HepG2 (cell line): Measurements from ENCODE around the gene SLC17A9. TPM values are rescaled to one million over a fixed set of nuclear protein-coding genes. Genes with fewer than 3 reads are reported as not detected.

ENCODE experiments used
- ATAC-seq: fragments of 200-7000 bp; cut with Tn5 transposase; 3 replicates; pipeline ENCODE4 v1.9.1; 2020; ENCODE audit warnings: mild to moderate bottlenecking, moderate library complexity
- BruUV-seq: library from RNA; stranded (reverse); fragments of 400-500 nt; replicated peaks from 2 replicates; lab custom pipeline; 2021; lab: Mats Ljungman, UMichigan
- CTCF ChIA-PET: fragments of 300-600 bp; formaldehyde crosslinking; extraction: SDS; loops from one replicate; lab custom pipeline; 2021; ENCODE audit warnings: low total read pairs, inconsistent platforms, low intra/inter-chr PET ratio; lab: Yijun Ruan, JAX
- POLR2A ChIA-PET: fragments of 350-600 bp; sonication (Branson Sonifier 250); formaldehyde crosslinking; loops from one replicate; lab custom pipeline; 2020; ENCODE audit warnings: antibody characterized with exemption, inconsistent platforms; lab: Yijun Ruan, JAX
- DNase-seq: peaks from one replicate; pipeline ENCODE4 v3.0.0-alpha.2; 2015; ENCODE audit warnings: low spot score
- FAIRE-seq: peaks from 3 replicates; lab custom pipeline; 2011; peaks lifted over from hg19 to GRCh38; lab: Jason Lieb, UNC
- H2AFZ ChIP-seq: one replicate; pipeline ENCODE4 v1.6.1; 2011; ENCODE audit warnings: low read length, inconsistent platforms
- H3K27ac ChIP-seq: fragments of 300-600 bp; 3 replicates; pipeline ENCODE4 v1.8.0; 2011; ENCODE audit warnings: mixed run types, mild to moderate bottlenecking, mixed read lengths, low read length, inconsistent platforms; ENCODE audit not compliant: insufficient read depth; ENCODE audit errors: extremely low read length
- H3K27me3 ChIP-seq, 2 experiments: fragments of 200-600 bp in 1 of 2; 2 replicates in 1 of 2; 3 replicates in 1 of 2; pipeline versions ENCODE4 v1.6.0 to v1.8.0; 2011; ENCODE audit warnings: low read length in 2 of 2, mild to moderate bottlenecking in 2 of 2, moderate library complexity in 2 of 2, inconsistent platforms in 1 of 2; ENCODE audit not compliant: insufficient read depth in 2 of 2, control insufficient read depth in 1 of 2
- H3K36me3 ChIP-seq, 2 experiments: fragments of 200-600 bp in 1 of 2; replicated peaks in 1 of 2; 2 replicates in 1 of 2; 3 replicates in 1 of 2; pipeline versions ENCODE4 v1.5.1 to v1.8.0; 2011; ENCODE audit warnings: low read length in 2 of 2, inconsistent platforms in 1 of 2; ENCODE audit not compliant: insufficient read depth in 2 of 2, control insufficient read depth in 1 of 2
- H3K4me1 ChIP-seq: 2 replicates; pipeline ENCODE4 v1.5.1; 2012; ENCODE audit warnings: low read length, inconsistent platforms; ENCODE audit not compliant: insufficient read depth
- H3K4me2 ChIP-seq: 2 replicates; pipeline ENCODE4 v1.6.0; 2011; ENCODE audit warnings: low read depth, low read length, inconsistent platforms
- H3K4me3 ChIP-seq, 3 experiments: fragments of 200-600 bp in 1 of 3; sonication (generic), shearing (Covaris generic) in 1 of 3; replicated peaks in 1 of 3; 2 replicates each; pipeline ENCODE4 v1.5.1; 2011 to 2016; ENCODE audit warnings: low read length in 3 of 3, inconsistent platforms in 2 of 3, low read depth in 2 of 3, mild to moderate bottlenecking in 2 of 3, control low read depth in 1 of 3, mixed read lengths in 1 of 3; ENCODE audit not compliant: insufficient read depth in 1 of 3
- H3K79me2 ChIP-seq: one replicate; pipeline ENCODE4 v1.6.1; 2011; ENCODE audit warnings: low read length, inconsistent platforms; ENCODE audit not compliant: insufficient read depth
- H3K9ac ChIP-seq: 2 replicates; pipeline ENCODE4 v1.6.0; 2011; ENCODE audit warnings: mild to moderate bottlenecking, low read depth, low read length, inconsistent platforms; ENCODE audit not compliant: insufficient read depth
- H3K9me3 ChIP-seq: 2 replicates; pipeline ENCODE4 v1.5.1; 2012; ENCODE audit warnings: mild to moderate bottlenecking, low read length
- H4K20me1 ChIP-seq: 2 replicates; pipeline ENCODE4 v1.6.0; 2011; ENCODE audit warnings: inconsistent platforms, mild to moderate bottlenecking, low read length, moderate library complexity; ENCODE audit not compliant: insufficient read depth
- ATM ChIP-seq: fragments of 450-650 bp; IDR thresholded peaks from 2 replicates; pipeline ENCODE4 v1.7.1; 2017; ENCODE audit warnings: mild to moderate bottlenecking, borderline replicate concordance
- BORCS8-MEF2B ChIP-seq: sonication (generic); formaldehyde crosslinking; IDR thresholded peaks from 2 replicates; pipeline ENCODE4 v1.8.0; 2022; ENCODE audit warnings: mild to moderate bottlenecking, missing genetic modification reagents
- DR1 ChIP-seq: sonication (generic); formaldehyde crosslinking; IDR thresholded peaks from 2 replicates; pipeline ENCODE4 v1.8.0; 2021; ENCODE audit warnings: mild to moderate bottlenecking, missing genetic modification reagents, inconsistent platforms
- FOSL2 ChIP-seq: sonication (generic); formaldehyde crosslinking; IDR thresholded peaks from 2 replicates; pipeline ENCODE4 v1.4.0; 2020; ENCODE audit warnings: missing genetic modification reagents
- GABPB1 ChIP-seq: IDR thresholded peaks from 2 replicates; pipeline ENCODE4 v1.6.1; 2016; ENCODE audit warnings: mild to moderate bottlenecking, missing genetic modification reagents, moderate library complexity, missing compliant biosample characterization
- NR2F6 ChIP-seq, 2 experiments: IDR thresholded peaks; 2 replicates each; pipeline ENCODE4 v1.6.1; 2016; ENCODE audit warnings: antibody characterized with exemption in 1 of 2, mild to moderate bottlenecking in 1 of 2
- SIN3A ChIP-seq: IDR thresholded peaks from 2 replicates; pipeline ENCODE4 v1.6.1; 2011; ENCODE audit warnings: low read depth, mild to moderate bottlenecking, control low read depth, low read length, borderline replicate concordance
- TCF12 ChIP-seq, 2 experiments: fragments of 450-650 bp in 1 of 2; sonication (generic) in 1 of 2; formaldehyde crosslinking in 1 of 2; IDR thresholded peaks; 2 replicates each; pipeline versions ENCODE4 v1.6.1 to v1.8.0; 2017 to 2022; ENCODE audit warnings: antibody characterized with exemption in 1 of 2, mild to moderate bottlenecking in 1 of 2, missing genetic modification reagents in 1 of 2, moderate library complexity in 1 of 2
- TERF1 ChIP-seq: sonication (generic); formaldehyde crosslinking; IDR thresholded peaks from 2 replicates; pipeline ENCODE4 v1.8.0; 2022; ENCODE audit warnings: mild to moderate bottlenecking, missing genetic modification reagents, moderate library complexity
- THYN1 ChIP-seq: sonication (generic); formaldehyde crosslinking; IDR thresholded peaks from 2 replicates; pipeline ENCODE4 v1.8.1; 2023; ENCODE audit warnings: low read depth, mild to moderate bottlenecking, moderate library complexity, missing genetic modification reagents, borderline replicate concordance
- ZBTB42 ChIP-seq: sonication (generic); formaldehyde crosslinking; IDR thresholded peaks from 2 replicates; pipeline ENCODE4 v1.5.0; 2020; ENCODE audit warnings: mild to moderate bottlenecking, missing genetic modification reagents
- ZBTB7A ChIP-seq: sonication (generic); formaldehyde crosslinking; IDR thresholded peaks from 2 replicates; pipeline ENCODE4 v1.8.0; 2022; ENCODE audit warnings: mild to moderate bottlenecking, missing genetic modification reagents
- ZKSCAN8 ChIP-seq: IDR thresholded peaks from 2 replicates; pipeline ENCODE4 v1.6.1; 2016; ENCODE audit warnings: borderline replicate concordance, missing genetic modification reagents, missing compliant biosample characterization
- ZNF331 ChIP-seq: sonication (generic); formaldehyde crosslinking; IDR thresholded peaks from 2 replicates; pipeline ENCODE4 v1.4.0; 2020; ENCODE audit warnings: missing genetic modification reagents
- ZNF496 ChIP-seq: sonication (generic); formaldehyde crosslinking; IDR thresholded peaks from 2 replicates; pipeline ENCODE4 v1.8.1; 2023; ENCODE audit warnings: mild to moderate bottlenecking, moderate library complexity, missing genetic modification reagents; ENCODE audit not compliant: insufficient replicate concordance
- ZNF557 ChIP-seq: sonication (generic); formaldehyde crosslinking; IDR thresholded peaks from 2 replicates; pipeline ENCODE4 v1.4.0; 2020; ENCODE audit warnings: missing genetic modification reagents
- ZNF572 ChIP-seq: sonication (generic); formaldehyde crosslinking; IDR thresholded peaks from 2 replicates; pipeline ENCODE4 v1.5.1; 2020; ENCODE audit warnings: mild to moderate bottlenecking, missing genetic modification reagents
- ZNF616 ChIP-seq: sonication (generic); formaldehyde crosslinking; IDR thresholded peaks from 2 replicates; pipeline ENCODE4 v1.5.0; 2020; ENCODE audit warnings: low read depth, mild to moderate bottlenecking, missing genetic modification reagents
- ZNF724P ChIP-seq: sonication (generic); formaldehyde crosslinking; IDR thresholded peaks from 2 replicates; pipeline ENCODE4 v1.8.0; 2022; ENCODE audit warnings: missing genetic modification reagents, borderline replicate concordance
- WGBS: methylation state at CpG from one replicate; pipeline ENCODE4 v1.1.6; 2017; ENCODE audit warnings: low lambda C conversion rate; 5-methylcytosine and 5-hydroxymethylcytosine counted together
- in situ Hi-C: cut with HindIII; loops from 2 replicates; pipeline ENCODE4 v1.10.0; 2017; ENCODE audit warnings: low pct_unique_long_range_greater_than_20kb; ENCODE audit not compliant: extremely low pct_ligation_motif_present
- intact Hi-C: fragments of 100-400 bp; cut with micrococcal nuclease; formaldehyde crosslinking; loops from one replicate; pipeline ENCODE4 v1.10.0; 2022; ENCODE audit not compliant: unreplicated experiment
- polyA plus RNA-seq, 8 experiments: library from polyadenylated mRNA; depleted of rRNA in 3 of 8; stranded (reverse) in 7 of 8; unstranded in 1 of 8; fragments of >200 nt; fragmentation: Illumina TruSeq in 4 of 8; extraction: Trizol in 4 of 8; gene quantifications; 2 replicates each; pipeline versions ENCODE4 v1.2.1 to v1.2.3, GENCODE V29; 2011 to 2016; ENCODE audit warnings: low read depth in 4 of 8, missing spikeins in 1 of 8, mixed read lengths in 1 of 8; ENCODE audit not compliant: insufficient read depth in 1 of 8
- total RNA-seq, 5 experiments: library from RNA; depleted of rRNA; stranded (reverse); fragments of >200 nt; fragmentation: Illumina TruSeq; extraction: Trizol; gene quantifications; 2 replicates each; pipeline ENCODE4 v1.2.3, GENCODE V29; 2016; ENCODE audit warnings: low read depth in 1 of 5
- TF ChIP-seq, protein P1 (sequence below): sonication (generic); formaldehyde crosslinking; IDR thresholded peaks from 2 replicates; pipeline ENCODE4 v1.8.1; 2023; ENCODE audit warnings: mild to moderate bottlenecking, missing genetic modification reagents, borderline replicate concordance

Gene SLC17A9
- total and polyA plus RNA-seq, 2 of the 13 experiments (the other 11 are each of a cell fraction or from before 2014, with no cell fraction given) = 110 to 191 TPM

DNA sequence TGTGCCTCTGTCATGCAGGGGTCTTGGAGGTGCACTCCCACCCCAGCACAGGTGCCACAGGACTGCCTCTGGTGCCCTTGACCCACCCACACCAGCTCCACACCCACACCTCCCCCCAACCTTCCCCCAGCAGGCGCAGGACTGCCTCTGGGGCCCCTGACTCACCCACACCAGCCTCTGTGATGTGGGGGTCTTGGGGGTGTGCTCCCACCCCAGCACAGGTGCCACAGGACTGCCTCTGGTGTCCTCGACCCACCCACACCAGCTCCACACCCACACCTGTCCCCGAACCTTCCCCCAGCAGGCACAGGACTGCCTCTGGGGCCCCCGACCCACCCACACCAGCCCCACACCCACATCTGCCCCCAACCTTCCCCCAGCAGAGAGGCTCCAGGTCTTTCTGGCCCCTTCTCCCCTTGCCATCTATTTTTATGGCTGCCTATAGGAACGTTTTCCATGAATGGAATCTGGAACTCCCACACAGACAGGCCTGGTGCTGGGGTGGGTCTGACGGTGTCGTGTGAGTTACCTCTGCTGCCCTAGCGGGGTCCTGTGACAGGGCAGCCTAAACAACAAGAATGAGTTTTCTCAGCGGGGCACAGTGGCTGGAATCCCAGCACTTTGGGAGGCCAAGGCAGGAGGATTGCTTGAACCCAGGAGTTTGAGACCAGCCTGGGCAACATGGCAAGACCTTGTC, 23.5 kb downstream of the SLC17A9 start:
- Histone ChIP-seq H3K4me2 (no peak overlapping the region), H3K9ac (no peak overlapping the region), H3K4me3 (no peak overlapping the region), H2AFZ (no peak overlapping the region)
- DNase-seq (no peak), ATAC-seq (no peak)
- 15% methylated on average over 9 of the region's 9 CpGs for WGBS
- in situ Hi-C loops (no loop called here), intact Hi-C loops (no loop called here)
- BruUV-seq = no TSS peak
- TF ChIP-seq THYN1 (CRISPR knock-in tag) (no peak), ZNF331 (CRISPR knock-in tag) (no peak), TERF1 (CRISPR knock-in tag) (no peak), SIN3A (no peak), ATM (no peak), ZNF724P (no peak), NR2F6 (IDR thresholded peaks at IDR 0.05) (no peak), NR2F6 (CRISPR knock-in tag; IDR thresholded peaks at IDR 0.05) (no peak), DR1 (CRISPR knock-in tag) (no peak), GABPB1 (CRISPR knock-in tag) (no peak), ZNF572 (CRISPR knock-in tag) (no peak), ZBTB42 (CRISPR knock-in tag) (no peak), ZNF557 (CRISPR knock-in tag) (no peak), BORCS8-MEF2B (no peak), ZBTB7A (CRISPR knock-in tag) (no peak), ZNF496 (no peak), TCF12 (IDR thresholded peaks at IDR 0.05) (no peak), TCF12 (CRISPR knock-in tag; IDR thresholded peaks at IDR 0.05) (no peak), FOSL2 (CRISPR knock-in tag) (no peak), ZNF616 (CRISPR knock-in tag) (no peak), ZKSCAN8 (CRISPR knock-in tag) (no peak)
- TF ChIP-seq, protein P1, sequence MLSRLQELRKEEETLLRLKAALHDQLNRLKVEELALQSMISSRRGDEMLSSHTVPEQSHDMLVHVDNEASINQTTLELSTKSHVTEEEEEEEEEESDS (CRISPR knock-in tag) = no peak
- TF ChIP-seq, all 625 proteins: peak for 0
- no peaks in the 10 kb centered on the region; the same call in 1 of the 2 replicates for H4K20me1 ChIP-seq
- peaks cover 49 to 93% of the 10 kb centered on the region in 2 experiments for H3K27me3 ChIP-seq
- no peaks in the 10 kb centered on the region for H3K79me2 ChIP-seq
- H3K9me3 ChIP-seq = no peaks in the 10 kb centered on the region
- no peak overlapping the region for H3K27ac ChIP-seq
- ChIA-PET CTCF (no interaction called here), POLR2A (no interaction called here)
- no peak for FAIRE-seq
- peaks cover 23% of the 10 kb centered on the region for H3K4me1 ChIP-seq
- H3K36me3 ChIP-seq = no peaks in the 10 kb centered on the region
